Keratinocyte (primary cell): ENCODE measurements around the gene STX3. TPM values are rescaled to one million over a fixed set of nuclear protein-coding genes. Genes with fewer than 3 reads are reported as not detected.
"Not testable (repeated sequence)": the region's sequence is repeated elsewhere in the genome, so short reads cannot be mapped to it uniquely, and the experiment has no call there.

Source experiments
- DNase-seq: peaks from one replicate; pipeline ENCODE4 v3.0.0-alpha.2; 2011; ENCODE audit warnings: low read depth, missing footprints, low spot score
- FAIRE-seq: peaks from 2 replicates; lab custom pipeline; 2011; peaks lifted over from hg19 to GRCh38; lab: Jason Lieb, UNC
- H2AFZ ChIP-seq: 2 replicates; pipeline ENCODE4 v1.6.0; 2012; ENCODE audit warnings: low read length, control low read depth, inconsistent platforms; ENCODE audit not compliant: control insufficient read depth
- H3K27ac ChIP-seq: 2 replicates; pipeline ENCODE4 v1.5.1; 2011; ENCODE audit warnings: low read length; ENCODE audit not compliant: control insufficient read depth, insufficient read depth
- H3K27me3 ChIP-seq: 3 replicates; pipeline ENCODE4 v1.6.0; 2011; ENCODE audit warnings: low read length; ENCODE audit not compliant: control insufficient read depth, insufficient read depth; ENCODE audit errors: extremely low read depth
- H3K36me3 ChIP-seq, 2 experiments: 2 replicates in 1 of 2; 3 replicates in 1 of 2; pipeline ENCODE4 v1.5.1; 2011; ENCODE audit warnings: low read length in 2 of 2, mild to moderate bottlenecking in 1 of 2; ENCODE audit not compliant: control insufficient read depth in 2 of 2, insufficient read depth in 2 of 2; ENCODE audit errors: extremely low read depth in 1 of 2
- H3K4me1 ChIP-seq: 3 replicates; pipeline ENCODE4 v1.5.1; 2011; ENCODE audit warnings: low read length; ENCODE audit not compliant: control insufficient read depth, insufficient read depth; ENCODE audit errors: extremely low read depth
- H3K4me2 ChIP-seq: 3 replicates; pipeline ENCODE4 v1.6.0; 2011; ENCODE audit warnings: low read depth, low read length; ENCODE audit not compliant: control insufficient read depth, insufficient read depth; ENCODE audit errors: extremely low read depth
- H3K4me3 ChIP-seq, 3 experiments: fragments of 200-600 bp in 1 of 3; sonication (generic) in 1 of 3; 2 replicates in 2 of 3; 3 replicates in 1 of 3; pipeline ENCODE4 v1.5.1; 2011 to 2016; ENCODE audit warnings: low read length in 3 of 3, mild to moderate bottlenecking in 3 of 3, control low read depth in 2 of 3, inconsistent platforms in 1 of 3, low read depth in 1 of 3, mixed read lengths in 1 of 3, mixed run types in 1 of 3, moderate library complexity in 1 of 3; ENCODE audit not compliant: control insufficient read depth in 2 of 3, insufficient read depth in 2 of 3; ENCODE audit errors: extremely low read depth in 1 of 3
- H3K79me2 ChIP-seq: 2 replicates; pipeline ENCODE4 v1.6.0; 2012; ENCODE audit warnings: low read length; ENCODE audit not compliant: control insufficient read depth, insufficient read depth
- H3K9ac ChIP-seq: 3 replicates; pipeline ENCODE4 v1.6.0; 2011; ENCODE audit warnings: low read length; ENCODE audit not compliant: control insufficient read depth, insufficient read depth; ENCODE audit errors: extremely low read depth
- H3K9me1 ChIP-seq: 3 replicates; pipeline ENCODE4 v1.6.0; 2011; ENCODE audit warnings: low read length; ENCODE audit not compliant: control insufficient read depth, insufficient read depth; ENCODE audit errors: extremely low read depth
- H3K9me3 ChIP-seq: 2 replicates; pipeline ENCODE4 v1.5.1; 2012; ENCODE audit warnings: low read depth, low read length; ENCODE audit not compliant: control insufficient read depth
- H4K20me1 ChIP-seq: 3 replicates; pipeline ENCODE4 v1.6.0; 2011; ENCODE audit warnings: low read length; ENCODE audit not compliant: control insufficient read depth, insufficient read depth; ENCODE audit errors: extremely low read depth
- EZH2 ChIP-seq: IDR thresholded peaks from one replicate; pipeline ENCODE4 v1.6.1; 2012; ENCODE audit warnings: inconsistent platforms, mild to moderate bottlenecking, low read length, moderate library complexity
- dilution Hi-C: fragments of 300-500 bp; cut with MboI; formaldehyde crosslinking; loops from one replicate; pipeline ENCODE4 v1.7.0; 2020; ENCODE audit warnings: low sequenced_read_pairs; ENCODE audit not compliant: extremely low pct_ligation_motif_present
- polyA plus RNA-seq, 5 experiments: library from polyadenylated mRNA; depleted of rRNA in 3 of 5; stranded (reverse) in 3 of 5; stranded (forward) in 1 of 5; unstranded in 1 of 5; fragments of >200 nt; gene quantifications; 1 replicate in 1 of 5; 2 replicates in 3 of 5; 3 replicates in 1 of 5; pipeline versions ENCODE4 v1.2.1 to v1.2.3, GENCODE V29; 2011 to 2012; ENCODE audit warnings: missing spikeins in 2 of 5, low read depth in 1 of 5, low replicate concordance in 1 of 5
- TF ChIP-seq, protein P1 (sequence below), 3 experiments: IDR thresholded peaks in 1 of 3; conservative IDR thresholded peaks in 1 of 3; optimal IDR thresholded peaks in 1 of 3; 2 replicates in 2 of 3; 3 replicates in 1 of 3; pipeline versions ENCODE3 to v1.5.1; 2011; ENCODE audit warnings: low read length in 3 of 3, mild to moderate bottlenecking in 3 of 3, moderate library complexity in 2 of 3, control low read depth in 1 of 3, inconsistent platforms in 1 of 3; ENCODE audit not compliant: insufficient read depth in 2 of 3; ENCODE audit errors: extremely low read depth in 1 of 3

STX3 gene
- polyA plus RNA-seq, 1 donor (not counting 4 experiments of a cell fraction or from before 2014, with no cell fraction given) = 48.0 TPM

DNA sequence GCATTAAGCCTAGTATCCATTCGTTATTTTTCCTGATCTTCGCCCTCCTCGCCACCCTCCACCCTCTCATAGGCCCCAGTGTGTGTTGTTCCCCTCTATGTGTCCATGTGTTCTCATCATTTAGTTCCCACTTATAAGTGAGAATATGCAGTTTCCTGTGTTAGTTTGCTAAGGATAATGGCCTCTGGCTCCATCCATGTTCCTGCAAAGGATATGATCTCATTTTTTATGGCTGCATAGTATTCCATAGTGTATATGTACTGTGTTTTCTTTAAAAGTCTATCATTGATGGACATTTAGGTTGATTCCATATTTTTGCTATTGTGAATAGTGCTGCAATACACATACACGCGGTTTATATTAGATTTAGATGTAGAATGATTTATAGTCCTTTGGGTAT is 96.2 kb downstream of the STX3 start:
- H3K27ac ChIP-seq, H3K36me3 ChIP-seq, H3K4me3 ChIP-seq, H3K27me3 ChIP-seq, H3K4me1 ChIP-seq, H4K20me1 ChIP-seq, H2AFZ ChIP-seq, H3K79me2 ChIP-seq, DNase-seq, H3K9ac ChIP-seq, FAIRE-seq, H3K9me1 ChIP-seq, dilution Hi-C loops, H3K9me3 ChIP-seq, H3K4me2 ChIP-seq: not testable (repeated sequence)

DNA sequence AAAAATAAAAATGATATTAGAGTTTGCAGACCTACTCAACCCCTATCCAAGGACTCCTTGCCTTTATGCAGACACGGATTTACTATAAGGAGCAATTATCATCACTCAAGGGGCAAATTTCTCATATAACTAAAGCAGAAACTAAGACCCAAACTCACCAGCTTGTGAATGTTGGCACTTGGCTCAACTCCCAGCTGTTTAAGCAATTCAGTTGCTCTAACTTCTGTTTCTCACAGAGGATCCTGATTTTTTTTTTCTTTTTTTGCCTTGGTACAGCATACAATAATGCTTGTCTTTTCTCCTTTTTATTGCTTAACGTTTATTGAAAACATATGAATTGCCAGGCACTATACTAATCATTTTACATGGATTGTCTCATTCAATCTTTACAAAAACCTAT is 99.7 kb downstream of the STX3 start:
- no peak overlapping the region for H3K27ac ChIP-seq
- FAIRE-seq = no peak
- no peak overlapping the region for H2AFZ ChIP-seq
- no peak for TF ChIP-seq EZH2
- TF ChIP-seq, protein P1, sequence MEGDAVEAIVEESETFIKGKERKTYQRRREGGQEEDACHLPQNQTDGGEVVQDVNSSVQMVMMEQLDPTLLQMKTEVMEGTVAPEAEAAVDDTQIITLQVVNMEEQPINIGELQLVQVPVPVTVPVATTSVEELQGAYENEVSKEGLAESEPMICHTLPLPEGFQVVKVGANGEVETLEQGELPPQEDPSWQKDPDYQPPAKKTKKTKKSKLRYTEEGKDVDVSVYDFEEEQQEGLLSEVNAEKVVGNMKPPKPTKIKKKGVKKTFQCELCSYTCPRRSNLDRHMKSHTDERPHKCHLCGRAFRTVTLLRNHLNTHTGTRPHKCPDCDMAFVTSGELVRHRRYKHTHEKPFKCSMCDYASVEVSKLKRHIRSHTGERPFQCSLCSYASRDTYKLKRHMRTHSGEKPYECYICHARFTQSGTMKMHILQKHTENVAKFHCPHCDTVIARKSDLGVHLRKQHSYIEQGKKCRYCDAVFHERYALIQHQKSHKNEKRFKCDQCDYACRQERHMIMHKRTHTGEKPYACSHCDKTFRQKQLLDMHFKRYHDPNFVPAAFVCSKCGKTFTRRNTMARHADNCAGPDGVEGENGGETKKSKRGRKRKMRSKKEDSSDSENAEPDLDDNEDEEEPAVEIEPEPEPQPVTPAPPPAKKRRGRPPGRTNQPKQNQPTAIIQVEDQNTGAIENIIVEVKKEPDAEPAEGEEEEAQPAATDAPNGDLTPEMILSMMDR (optimal IDR thresholded peaks at IDR 0.05 in 1 of 3, IDR thresholded peaks at IDR 0.05 in 1 of 3, conservative IDR thresholded peaks at IDR 0.05 in 1 of 3; ENCODE audit: extremely low read depth in 1 of 3, insufficient read depth in 2 of 3, low read length in 3 of 3) = no peak
- H3K9ac ChIP-seq = no peak overlapping the region
- H3K9me1 ChIP-seq = no peaks in the 10 kb centered on the region
- H3K27me3 ChIP-seq = no peaks in the 10 kb centered on the region
- no peak overlapping the region for H3K4me2 ChIP-seq
- peaks cover 22% of the 10 kb centered on the region for H3K4me1 ChIP-seq
- no peaks in the 10 kb centered on the region for H3K36me3 ChIP-seq
- no peak overlapping the region for H3K4me3 ChIP-seq
- dilution Hi-C loops = no loop called here
- H3K9me3 ChIP-seq = no peaks in the 10 kb centered on the region
- no peaks in the 10 kb centered on the region for H3K79me2 ChIP-seq
- no peaks in the 10 kb centered on the region for H4K20me1 ChIP-seq
- no peak for DNase-seq

Other genes starting within 250 kb of the STX3 start
- gene OR4D9, start 243.8 kb upstream of the STX3 start, polyA plus RNA-seq = not detected in 3 replicates
- gene OSBP, start 139.6 kb upstream of the STX3 start, polyA plus RNA-seq = 22.8 to 34.6 TPM (median 31.9 TPM) in 3 replicates
- 20.5 to 51.3 TPM (median 31.1 TPM) in 3 replicates for gene PATL1, start 86.3 kb upstream of the STX3 start, polyA plus RNA-seq
- not detected in 3 replicates for gene OR10V1, start 41.5 kb upstream of the STX3 start, polyA plus RNA-seq
- 32.4 to 85.5 TPM (median 72.1 TPM) in 3 replicates for gene MRPL16, start 55.4 kb downstream of the STX3 start, polyA plus RNA-seq
- not detected in 3 replicates for gene CBLIF, start 90.1 kb downstream of the STX3 start, polyA plus RNA-seq
- gene TCN1, start 111.1 kb downstream of the STX3 start, polyA plus RNA-seq = 3.7 to 6.9 TPM (median 3.9 TPM) in 3 replicates
- gene OOSP3, start 123.4 kb downstream of the STX3 start, polyA plus RNA-seq = 0.09 to 0.14 TPM in 2 of 3 replicates, not detected in the other
- gene OOSP1, start 183.1 kb downstream of the STX3 start, polyA plus RNA-seq = not detected in 3 replicates
- gene OOSP4A, start 208.7 kb downstream of the STX3 start, polyA plus RNA-seq = not detected in 3 replicates